ENCODE data around the gene SRGAP2C. TPM values are rescaled to one million over a fixed set of nuclear protein-coding genes. Genes with fewer than 3 reads are reported as not detected.
"Not testable (repeated sequence)": the region's sequence is repeated elsewhere in the genome, so short reads cannot be mapped to it uniquely, and the experiment has no call there.

SRGAP2C gene
- polyA plus RNA-seq, 12 donors = 18.0 to 31.8 (median 24.6) TPM; not detected in 1

DNA sequence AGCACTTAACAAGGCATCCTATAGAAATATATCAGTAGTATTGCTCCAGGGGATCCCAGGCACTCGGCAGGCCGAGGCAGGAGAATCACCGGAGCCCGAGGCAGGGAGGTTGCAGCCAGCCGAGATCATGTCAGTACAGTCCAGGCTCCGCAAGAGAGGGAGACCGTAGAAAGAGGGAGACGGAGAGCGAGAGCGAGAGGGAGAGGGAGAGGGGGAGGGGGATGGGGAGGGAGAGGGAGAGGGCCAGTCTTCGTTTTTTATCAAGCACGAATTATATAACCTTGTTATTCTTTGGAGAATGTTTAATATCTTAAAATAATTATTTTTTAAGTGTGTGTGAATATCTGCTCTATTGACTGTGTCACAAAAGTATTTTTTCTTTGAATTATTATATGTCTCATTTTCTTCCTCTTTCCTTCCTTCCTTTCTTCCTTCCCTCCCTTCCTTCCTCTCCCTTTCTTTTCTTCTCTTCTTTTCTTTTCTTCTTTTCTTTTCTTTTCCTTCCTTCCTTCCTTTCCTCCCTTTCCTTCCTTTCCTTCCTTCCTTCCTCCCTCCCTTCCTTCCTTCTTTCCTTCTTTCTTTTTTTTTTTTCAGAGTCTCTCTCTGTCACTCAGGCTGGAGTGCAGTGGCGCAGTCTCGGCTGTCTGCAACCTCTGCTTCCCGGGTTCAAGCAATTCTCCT, 233.7 kb downstream of the SRGAP2C start:
- no peak for DNase-seq

GRCh38 chr1:121419050-121419615, 234.4 kb downstream of the SRGAP2C start:
- not testable (repeated sequence) for DNase-seq

DNA sequence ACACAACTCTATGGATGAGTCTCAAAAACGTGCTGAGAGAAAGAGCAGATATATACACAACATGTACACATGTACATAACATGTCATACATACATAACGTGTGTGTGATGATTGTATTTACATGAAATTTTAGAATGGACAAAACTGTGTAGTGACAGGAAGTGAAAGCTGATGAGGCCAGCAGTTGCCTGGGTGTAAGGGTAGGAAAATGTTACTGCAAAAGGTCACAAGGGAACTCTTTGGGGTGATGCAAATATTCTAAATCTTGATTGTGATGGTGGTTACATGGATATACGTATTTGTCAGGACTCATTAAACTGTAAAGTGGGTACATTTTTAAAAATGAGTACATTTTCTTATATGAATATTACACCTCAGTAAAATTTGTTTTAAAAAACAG, 236.7 kb downstream of the SRGAP2C start:
- DNase-seq = not testable (repeated sequence)

DNA sequence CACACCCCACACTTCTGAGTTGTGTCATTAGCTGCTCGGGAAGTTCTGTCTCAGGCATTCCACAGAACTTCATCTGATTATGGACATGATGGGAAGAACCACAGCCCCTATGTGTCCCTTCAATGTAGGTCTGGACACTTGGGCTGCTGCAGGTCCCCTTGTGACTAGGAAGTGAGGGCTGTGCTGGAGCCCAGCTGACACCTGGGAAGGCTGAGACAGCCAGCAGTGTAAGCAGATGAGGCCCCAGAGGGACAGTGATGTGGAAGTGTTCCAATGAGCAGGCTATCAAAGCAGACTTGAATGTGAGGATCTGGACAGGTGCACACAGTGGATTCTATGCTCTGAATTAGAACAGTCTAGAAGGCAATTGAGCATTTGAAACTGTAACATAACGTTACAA, 239.2 kb downstream of the SRGAP2C start:
- not testable (repeated sequence) for DNase-seq

DNA sequence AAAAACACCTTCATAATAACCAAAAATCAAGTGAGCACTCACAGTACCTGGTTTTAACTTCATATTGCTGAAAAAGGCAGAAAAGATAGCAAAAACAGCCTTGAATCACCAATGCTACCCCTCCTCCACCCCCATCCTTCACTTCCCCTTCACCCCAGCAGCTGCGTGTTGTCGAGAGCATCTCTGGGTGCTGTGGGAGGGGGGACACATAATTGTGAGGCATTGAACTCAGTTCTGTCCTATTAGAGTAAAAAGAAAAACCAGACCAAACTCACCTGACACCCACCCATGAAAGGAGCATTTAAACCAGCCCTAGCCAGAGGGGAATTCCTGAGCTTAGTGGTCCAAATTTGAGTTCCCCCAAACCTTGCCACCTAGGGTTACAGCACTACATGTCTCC, 248.7 kb downstream of the SRGAP2C start:
- DNase-seq = not testable (repeated sequence)

- DNase-seq = not testable (repeated sequence)
These were observed 254.1 kb downstream of the SRGAP2C start for GRCh38 chr1:121438862-121439261.

GRCh38 chr1:121440993-121441392, 256.2 kb downstream of the SRGAP2C start:
- no peak for DNase-seq

Other genes with a start within 250 kb of the SRGAP2C start
- gene FAM72B, start 635 bp upstream of the SRGAP2C start, polyA plus RNA-seq (ENCODE audit: insufficient read length in 12 of 12) = 1 to 10 TPM in 10 of 12 donors, not detected in 2; 2.3 to 6.2 (median 3.3) TPM